Uterus (tissue), 2 donors: ENCODE data around the gene PABPC1L.

Experiments
- POLR2A ChIP-seq, 2 donors: fragments of 450-650 bp; IDR thresholded peaks; one replicate each; pipeline ENCODE4 v1.6.1; 2016; ENCODE audit warnings: antibody characterized with exemption in 2 of 2, mild to moderate bottlenecking in 1 of 2, moderate library complexity in 1 of 2
- TF ChIP-seq, protein P1 (sequence below), 4 experiments: fragments of 200-600 bp in 2 of 4; fragments of 450-650 bp in 2 of 4; sonication (generic) in 2 of 4; IDR thresholded peaks; one replicate each; pipeline ENCODE4 v1.5.1; 2016 to 2019; ENCODE audit warnings: antibody characterized with exemption in 4 of 4, mild to moderate bottlenecking in 2 of 4, moderate library complexity in 1 of 4

DNA sequence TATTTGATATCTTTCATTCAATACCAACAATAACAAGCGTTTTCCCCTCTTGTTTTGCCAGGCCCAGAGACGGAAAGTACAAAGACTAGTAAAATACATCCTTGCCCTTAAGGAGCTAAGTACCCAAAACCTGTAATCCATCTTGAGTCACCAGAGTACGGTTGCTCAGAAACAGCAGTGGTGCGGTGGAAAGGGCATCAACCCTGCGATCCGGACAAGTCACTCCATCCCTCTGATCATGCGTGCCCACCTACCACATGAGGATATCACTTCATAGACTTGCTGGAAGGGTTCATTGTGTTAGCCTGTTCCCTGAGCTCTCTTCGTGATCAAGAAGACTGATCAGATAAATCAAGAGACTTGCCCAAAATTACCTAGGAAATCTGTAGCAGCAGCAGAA, 48.4 kb downstream of the PABPC1L start:
- TF ChIP-seq, protein P1, sequence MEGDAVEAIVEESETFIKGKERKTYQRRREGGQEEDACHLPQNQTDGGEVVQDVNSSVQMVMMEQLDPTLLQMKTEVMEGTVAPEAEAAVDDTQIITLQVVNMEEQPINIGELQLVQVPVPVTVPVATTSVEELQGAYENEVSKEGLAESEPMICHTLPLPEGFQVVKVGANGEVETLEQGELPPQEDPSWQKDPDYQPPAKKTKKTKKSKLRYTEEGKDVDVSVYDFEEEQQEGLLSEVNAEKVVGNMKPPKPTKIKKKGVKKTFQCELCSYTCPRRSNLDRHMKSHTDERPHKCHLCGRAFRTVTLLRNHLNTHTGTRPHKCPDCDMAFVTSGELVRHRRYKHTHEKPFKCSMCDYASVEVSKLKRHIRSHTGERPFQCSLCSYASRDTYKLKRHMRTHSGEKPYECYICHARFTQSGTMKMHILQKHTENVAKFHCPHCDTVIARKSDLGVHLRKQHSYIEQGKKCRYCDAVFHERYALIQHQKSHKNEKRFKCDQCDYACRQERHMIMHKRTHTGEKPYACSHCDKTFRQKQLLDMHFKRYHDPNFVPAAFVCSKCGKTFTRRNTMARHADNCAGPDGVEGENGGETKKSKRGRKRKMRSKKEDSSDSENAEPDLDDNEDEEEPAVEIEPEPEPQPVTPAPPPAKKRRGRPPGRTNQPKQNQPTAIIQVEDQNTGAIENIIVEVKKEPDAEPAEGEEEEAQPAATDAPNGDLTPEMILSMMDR (IDR thresholded peaks at IDR 0.05): no peak
- no peak for TF ChIP-seq POLR2A (IDR thresholded peaks at IDR 0.05)
